Left ventricle myocardium superior (tissue), 1 donor: Measurements from ENCODE around the gene COMMD9. TPM values are rescaled to one million over a fixed set of nuclear protein-coding genes. Genes with fewer than 3 reads are reported as not detected.
"Not testable (repeated sequence)": the region's sequence is repeated elsewhere in the genome, so short reads cannot be mapped to it uniquely, and the experiment has no call there.

Experiments
- ATAC-seq: fragments of 200-7000 bp; cut with Tn5 transposase; one replicate; pipeline ENCODE4 v1.9.1; 2020; ENCODE audit warnings: mild to moderate bottlenecking, moderate library complexity
- DNase-seq: peaks from one replicate; pipeline ENCODE4 v3.0.0-alpha.2; 2020
- intact Hi-C: fragments of 100-400 bp; cut with micrococcal nuclease; formaldehyde crosslinking; loops from one replicate; pipeline ENCODE4 v1.11.0; 2022
- long read RNA-seq: library from polyadenylated mRNA; unstranded; transcript quantifications from one replicate; pipeline ENCODE4 v2.0.0, GENCODE V29; 2021
- total RNA-seq: library from RNA; stranded (reverse); fragmentation: NEBNext Ultra II Directional; extraction: Animal tissue kit (Norgen Biotek cat#: 25700); gene quantifications from one replicate; pipeline ENCODE4 v1.2.1, GENCODE V29; 2021
- donor health status: DM: no; HTN: yes; CAD: no; lungs with severe emphysema.

COMMD9 gene
- 59.7 TPM for total RNA-seq
- long read RNA-seq, transcript COMMD9-201 (6 exons, 2,954 nt): major isoform, 57 of 63 reads
- long read RNA-seq, partial matches to known transcripts: 0 of 63 reads
- long read RNA-seq, other reads (novel, unspliced or antisense): 6 of 63 reads

- ATAC-seq: peak; percentile 100
- intact Hi-C loops: no loop called here
- DNase-seq: peak; percentile 94
Measured at GRCh38 chr11:36289226-36289852, at the start of gene COMMD9. COMMD9 (minus strand) TSS chr11:36289424; CDS start chr11:36289412, 12 bp downstream.

- no peak for ATAC-seq
- no peak for DNase-seq
Measured at GRCh38 chr11:36333897-36334296, 44.7 kb upstream of the COMMD9 start.

GRCh38 chr11:36333468-36333867 lies 44.2 kb upstream of the COMMD9 start:
- ATAC-seq (no peak), DNase-seq (no peak)
- intact Hi-C loops: no loop called here

More at GRCh38 chr11:36333897-36334296, 44.7 kb upstream of the COMMD9 start:
- intact Hi-C loops: no loop called here

GRCh38 chr11:36330411-36330810 lies 41.2 kb upstream of the COMMD9 start:
- DNase-seq: no peak
- no peak for ATAC-seq
- intact Hi-C loops: no loop called here

- ATAC-seq (no peak), DNase-seq (no peak)
- intact Hi-C loops: no loop called here
Measured at GRCh38 chr11:36328966-36329673, 39.9 kb upstream of the COMMD9 start.

- DNase-seq (no peak), ATAC-seq (no peak)
- intact Hi-C loops: no loop called here
Measured at GRCh38 chr11:36326524-36327419, 37.5 kb upstream of the COMMD9 start.

GRCh38 chr11:36325403-36325802 lies 36.2 kb upstream of the COMMD9 start:
- intact Hi-C loops, ATAC-seq, DNase-seq: not testable (repeated sequence)

- intact Hi-C loops, ATAC-seq, DNase-seq: not testable (repeated sequence)
Measured at GRCh38 chr11:36324956-36325355, 35.7 kb upstream of the COMMD9 start.

- DNase-seq (no peak), ATAC-seq (no peak)
- intact Hi-C loops: no loop called here
Measured at GRCh38 chr11:36317992-36318391, 28.8 kb upstream of the COMMD9 start.

GRCh38 chr11:36316049-36316448 lies 26.8 kb upstream of the COMMD9 start:
- DNase-seq: no peak
- intact Hi-C loops: no loop called here
- no peak for ATAC-seq

- intact Hi-C loops: no loop called here
- DNase-seq (no peak), ATAC-seq (peak; percentile 33)
Measured at GRCh38 chr11:36314434-36314767, 25.2 kb upstream of the COMMD9 start.

GRCh38 chr11:36313750-36314433 lies 24.7 kb upstream of the COMMD9 start:
- intact Hi-C loops: no loop called here
- ATAC-seq (peak; percentile 62), DNase-seq (no peak)

GRCh38 chr11:36312611-36313472 lies 23.6 kb upstream of the COMMD9 start:
- intact Hi-C loops: no loop called here
- peak; percentile 65 for ATAC-seq
- no peak for DNase-seq

- intact Hi-C loops: no loop called here
- DNase-seq: no peak
- no peak for ATAC-seq
Measured at GRCh38 chr11:36311926-36312595, 22.8 kb upstream of the COMMD9 start.

- intact Hi-C loops: loop anchor here (5.0 kb wide), 1 partner anchor 168 kb away; no protein-coding TSS in a partner anchor
- DNase-seq (no peak), ATAC-seq (no peak)
Measured at GRCh38 chr11:36309779-36310178, 20.6 kb upstream of the COMMD9 start.

- DNase-seq (no peak), ATAC-seq (no peak)
- intact Hi-C loops: loop anchor here (5.0 kb wide), 1 partner anchor 169 kb away; no protein-coding TSS in a partner anchor
Measured at GRCh38 chr11:36308577-36308976, 19.4 kb upstream of the COMMD9 start.

GRCh38 chr11:36306888-36307287 lies 17.7 kb upstream of the COMMD9 start:
- intact Hi-C loops: loop anchor here (5.0 kb wide), 1 partner anchor 170 kb away; no protein-coding TSS in a partner anchor
- no peak for DNase-seq
- ATAC-seq: no peak
